ENCODE results near the gene GNRHR. TPM values are rescaled to one million over a fixed set of nuclear protein-coding genes. Genes with fewer than 3 reads are reported as not detected.

Gene GNRHR
- polyA plus RNA-seq, 1 of the 3 experiments (the other 2 are of a cell fraction), result 0.02 TPM

DNA sequence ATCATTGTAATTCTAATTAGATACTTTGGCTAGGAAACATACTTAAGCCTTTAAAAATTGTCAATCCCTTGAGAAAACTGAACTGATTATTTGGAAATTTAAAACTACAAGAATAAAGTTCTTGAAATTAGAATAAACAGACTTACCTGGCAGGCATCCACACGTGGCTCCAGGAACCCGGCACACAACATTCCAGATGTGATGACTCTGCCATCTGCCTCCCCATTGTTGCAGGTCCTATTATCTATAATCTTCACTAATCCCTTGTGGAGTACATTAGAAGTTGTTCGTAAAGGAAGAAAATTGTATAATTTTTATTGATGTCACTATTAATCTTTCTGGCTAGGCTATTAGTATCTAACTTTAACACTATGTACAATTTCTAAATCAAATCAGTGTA, 16.2 kb upstream of the GNRHR start:
- WGBS (ENCODE audit: low lambda C conversion rate), result 57% methylated on average over 3 of the region's 3 CpGs
- ChIA-PET POLR2A (no interaction called here), CTCF (interaction anchor here (0.6 to 1.6 kb wide), 5 partner anchors 13 to 25 kb away, joined by 3 to 12 read pairs (median 3); partner anchors contain the start of gene GNRHR)
- Histone ChIP-seq H3K9ac (no peak overlapping the region), H3K36me3 (replicated peaks in 1 of 2; ENCODE audit: control insufficient read depth in 1 of 2, insufficient read depth in 2 of 2, low read length in 1 of 2) (peaks cover 0 to 2% of the 10 kb centered on the region in 2 experiments), H3K9me3 (no peaks in the 10 kb centered on the region), H4K20me1 (ENCODE audit: insufficient read depth) (no peaks in the 10 kb centered on the region), H3F3A (replicated peaks; ENCODE audit: insufficient read depth) (peaks cover 4% of the 10 kb centered on the region), H3K4me2 (no peak overlapping the region), H3K79me2 (ENCODE audit: insufficient read depth) (no peaks in the 10 kb centered on the region), H3K27ac (ENCODE audit: low read depth in 2 of 2, low read length in 1 of 2) (no peak overlapping the region; a peak in 1 of 4 replicates), H3K27me3 (ENCODE audit: insufficient read depth) (no peaks in the 10 kb centered on the region), H2AFZ (ENCODE audit: low read depth) (no peak overlapping the region), H3K4me1 (ENCODE audit: control insufficient read depth in 1 of 2, insufficient read depth in 2 of 2, low read depth in 1 of 2, low read length in 1 of 2) (peaks cover 0 to 2% of the 10 kb centered on the region in 2 experiments; a peak in 1 of 4 replicates), H3K4me3 (ENCODE audit: low read depth in 2 of 2, low read length in 1 of 2) (no peak overlapping the region), H3K9me2 (no peaks in the 10 kb centered on the region)
- no peak for DNase-seq
- no peak for TF ChIP-seq RFX5 (IDR thresholded peaks at IDR 0.05; ENCODE audit: low read length)
- no peak for TF ChIP-seq GATA2 (CRISPR knock-in tag; IDR thresholded peaks at IDR 0.05)
- TF ChIP-seq, protein P1, sequence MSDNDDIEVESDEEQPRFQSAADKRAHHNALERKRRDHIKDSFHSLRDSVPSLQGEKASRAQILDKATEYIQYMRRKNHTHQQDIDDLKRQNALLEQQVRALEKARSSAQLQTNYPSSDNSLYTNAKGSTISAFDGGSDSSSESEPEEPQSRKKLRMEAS (IDR thresholded peaks at IDR 0.05; ENCODE audit: low read depth), result no peak
- TF ChIP-seq, protein P2, sequence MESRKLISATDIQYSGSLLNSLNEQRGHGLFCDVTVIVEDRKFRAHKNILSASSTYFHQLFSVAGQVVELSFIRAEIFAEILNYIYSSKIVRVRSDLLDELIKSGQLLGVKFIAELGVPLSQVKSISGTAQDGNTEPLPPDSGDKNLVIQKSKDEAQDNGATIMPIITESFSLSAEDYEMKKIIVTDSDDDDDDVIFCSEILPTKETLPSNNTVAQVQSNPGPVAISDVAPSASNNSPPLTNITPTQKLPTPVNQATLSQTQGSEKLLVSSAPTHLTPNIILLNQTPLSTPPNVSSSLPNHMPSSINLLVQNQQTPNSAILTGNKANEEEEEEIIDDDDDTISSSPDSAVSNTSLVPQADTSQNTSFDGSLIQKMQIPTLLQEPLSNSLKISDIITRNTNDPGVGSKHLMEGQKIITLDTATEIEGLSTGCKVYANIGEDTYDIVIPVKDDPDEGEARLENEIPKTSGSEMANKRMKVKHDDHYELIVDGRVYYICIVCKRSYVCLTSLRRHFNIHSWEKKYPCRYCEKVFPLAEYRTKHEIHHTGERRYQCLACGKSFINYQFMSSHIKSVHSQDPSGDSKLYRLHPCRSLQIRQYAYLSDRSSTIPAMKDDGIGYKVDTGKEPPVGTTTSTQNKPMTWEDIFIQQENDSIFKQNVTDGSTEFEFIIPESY (IDR thresholded peaks at IDR 0.05; ENCODE audit: borderline replicate concordance, low read depth), result no peak
- no peak for TF ChIP-seq IRF3 (IDR thresholded peaks at IDR 0.05; ENCODE audit: low read depth, low read length)
- no peak for TF ChIP-seq MXI1 (IDR thresholded peaks at IDR 0.05; ENCODE audit: low read depth, low read length)
- TF ChIP-seq, protein P3, sequence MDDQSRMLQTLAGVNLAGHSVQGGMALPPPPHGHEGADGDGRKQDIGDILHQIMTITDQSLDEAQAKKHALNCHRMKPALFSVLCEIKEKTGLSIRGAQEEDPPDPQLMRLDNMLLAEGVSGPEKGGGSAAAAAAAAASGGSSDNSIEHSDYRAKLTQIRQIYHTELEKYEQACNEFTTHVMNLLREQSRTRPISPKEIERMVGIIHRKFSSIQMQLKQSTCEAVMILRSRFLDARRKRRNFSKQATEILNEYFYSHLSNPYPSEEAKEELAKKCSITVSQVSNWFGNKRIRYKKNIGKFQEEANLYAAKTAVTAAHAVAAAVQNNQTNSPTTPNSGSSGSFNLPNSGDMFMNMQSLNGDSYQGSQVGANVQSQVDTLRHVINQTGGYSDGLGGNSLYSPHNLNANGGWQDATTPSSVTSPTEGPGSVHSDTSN (IDR thresholded peaks at IDR 0.05), result no peak
- TF ChIP-seq SMC3 (IDR thresholded peaks at IDR 0.05; ENCODE audit: low read depth, low read length), result no peak
- no peak for TF ChIP-seq YY1 (IDR thresholded peaks at IDR 0.05; ENCODE audit: low read depth)
- no peak for TF ChIP-seq TEAD4 (IDR thresholded peaks at IDR 0.05; ENCODE audit: borderline replicate concordance, insufficient read depth)
- no peak for TF ChIP-seq SIN3A (IDR thresholded peaks at IDR 0.05; ENCODE audit: borderline replicate concordance, low read depth, low read length)
- no peak for TF ChIP-seq RXRA (IDR thresholded peaks at IDR 0.05; ENCODE audit: borderline replicate concordance, low read depth)
- TF ChIP-seq, protein P4, sequence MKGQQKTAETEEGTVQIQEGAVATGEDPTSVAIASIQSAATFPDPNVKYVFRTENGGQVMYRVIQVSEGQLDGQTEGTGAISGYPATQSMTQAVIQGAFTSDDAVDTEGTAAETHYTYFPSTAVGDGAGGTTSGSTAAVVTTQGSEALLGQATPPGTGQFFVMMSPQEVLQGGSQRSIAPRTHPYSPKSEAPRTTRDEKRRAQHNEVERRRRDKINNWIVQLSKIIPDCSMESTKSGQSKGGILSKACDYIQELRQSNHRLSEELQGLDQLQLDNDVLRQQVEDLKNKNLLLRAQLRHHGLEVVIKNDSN (IDR thresholded peaks at IDR 0.05; ENCODE audit: borderline replicate concordance, low read depth), result no peak
- TF ChIP-seq POLR2AphosphoS5 (IDR thresholded peaks at IDR 0.05; ENCODE audit: low read depth, low read length), result no peak
- TF ChIP-seq FOXJ3 (CRISPR knock-in tag; IDR thresholded peaks at IDR 0.05), result no peak
- TF ChIP-seq FOXM1 (IDR thresholded peaks at IDR 0.05; ENCODE audit: low read depth), result no peak
- no peak for TF ChIP-seq REST (IDR thresholded peaks at IDR 0.05; ENCODE audit: low read depth, low read length)
- no peak for TF ChIP-seq MEF2A (IDR thresholded peaks at IDR 0.05; ENCODE audit: borderline replicate concordance, low read depth)
- no peak for TF ChIP-seq CTCF (IDR thresholded peaks at IDR 0.05)

All from SK-N-SH (cell line).